Adrenal gland (tissue), 5 donors: Measurements from ENCODE around the gene AGAP1.

Experiments
- CTCF ChIP-seq, 6 experiments: fragments of 450-650 bp in 4 of 6; fragments of 200-600 bp in 2 of 6; sonication (generic) in 1 of 6; IDR thresholded peaks; 1 replicate in 5 of 6; 2 replicates in 1 of 6; pipeline versions ENCODE4 v1.5.1 to v1.8.0; 2016 to 2021; ENCODE audit warnings: antibody characterized with exemption in 6 of 6, mild to moderate bottlenecking in 2 of 6, moderate library complexity in 1 of 6
- POLR2A ChIP-seq, 2 donors: fragments of 450-650 bp; IDR thresholded peaks; one replicate each; pipeline ENCODE4 v1.6.1; 2017; ENCODE audit warnings: antibody characterized with exemption in 2 of 2, mild to moderate bottlenecking in 2 of 2, moderate library complexity in 1 of 2
- donor health status: DM: no; HTN: no; CAD: no.

GRCh38 chr2:236055471-236055870 is 561.6 kb downstream of the AGAP1 start:
- TF ChIP-seq CTCF (IDR thresholded peaks at IDR 0.05) (no peak), POLR2A (IDR thresholded peaks at IDR 0.05) (no peak)
